GM12872 (cell line): ENCODE measurements around the gene BBIP1.

Experiments
- TF ChIP-seq, protein P1 (sequence below): IDR thresholded peaks from 3 replicates; pipeline ENCODE4 v1.5.1; 2011; ENCODE audit warnings: low read depth, mild to moderate bottlenecking, low read length, moderate library complexity; ENCODE audit not compliant: insufficient read depth

Gene BBIP1

DNA sequence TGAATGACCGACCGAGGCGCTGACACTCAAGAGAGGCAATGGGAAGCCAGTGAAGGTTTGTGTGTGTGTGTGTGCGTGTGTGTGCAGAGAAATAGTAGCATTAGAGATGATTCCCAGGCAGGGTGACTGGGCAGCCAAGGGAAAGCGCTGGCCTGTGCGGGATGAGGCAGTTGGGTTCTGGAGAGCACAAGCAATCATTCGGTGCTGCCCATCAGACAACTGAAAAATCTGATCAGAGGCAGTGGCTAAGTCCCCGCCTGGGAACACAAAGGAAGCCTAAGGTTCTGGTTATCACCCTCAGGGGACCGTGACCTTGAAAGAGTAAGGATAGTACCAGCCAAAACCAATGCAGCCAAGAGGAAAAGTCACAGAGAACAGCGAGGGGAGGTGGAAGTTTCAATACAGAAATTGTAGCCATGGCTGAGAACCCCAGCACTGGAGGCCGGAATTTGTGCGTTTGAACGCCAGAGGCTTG, 48.1 kb downstream of the BBIP1 start:
- TF ChIP-seq, protein P1, sequence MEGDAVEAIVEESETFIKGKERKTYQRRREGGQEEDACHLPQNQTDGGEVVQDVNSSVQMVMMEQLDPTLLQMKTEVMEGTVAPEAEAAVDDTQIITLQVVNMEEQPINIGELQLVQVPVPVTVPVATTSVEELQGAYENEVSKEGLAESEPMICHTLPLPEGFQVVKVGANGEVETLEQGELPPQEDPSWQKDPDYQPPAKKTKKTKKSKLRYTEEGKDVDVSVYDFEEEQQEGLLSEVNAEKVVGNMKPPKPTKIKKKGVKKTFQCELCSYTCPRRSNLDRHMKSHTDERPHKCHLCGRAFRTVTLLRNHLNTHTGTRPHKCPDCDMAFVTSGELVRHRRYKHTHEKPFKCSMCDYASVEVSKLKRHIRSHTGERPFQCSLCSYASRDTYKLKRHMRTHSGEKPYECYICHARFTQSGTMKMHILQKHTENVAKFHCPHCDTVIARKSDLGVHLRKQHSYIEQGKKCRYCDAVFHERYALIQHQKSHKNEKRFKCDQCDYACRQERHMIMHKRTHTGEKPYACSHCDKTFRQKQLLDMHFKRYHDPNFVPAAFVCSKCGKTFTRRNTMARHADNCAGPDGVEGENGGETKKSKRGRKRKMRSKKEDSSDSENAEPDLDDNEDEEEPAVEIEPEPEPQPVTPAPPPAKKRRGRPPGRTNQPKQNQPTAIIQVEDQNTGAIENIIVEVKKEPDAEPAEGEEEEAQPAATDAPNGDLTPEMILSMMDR = no peak

DNA sequence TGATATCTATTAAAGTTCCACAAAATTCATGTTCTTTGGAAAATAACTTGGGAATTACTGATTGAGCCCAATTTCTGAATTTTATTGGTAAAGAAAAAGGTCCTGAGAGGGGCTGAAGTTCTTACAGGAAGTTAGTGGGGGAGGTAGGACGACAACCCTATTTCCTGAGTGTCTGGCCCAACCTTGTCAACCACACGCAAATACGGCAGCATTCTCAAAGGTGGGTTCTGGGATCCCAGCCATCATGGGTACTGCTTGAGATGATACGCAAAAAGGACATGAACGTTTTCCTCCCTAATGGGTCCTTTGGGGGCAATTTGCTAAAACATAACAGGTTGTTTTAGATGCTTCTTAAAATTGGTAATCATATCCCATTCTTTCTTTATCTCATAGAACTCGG, 50.0 kb downstream of the BBIP1 start:
- TF ChIP-seq, protein P1 = no peak

DNA sequence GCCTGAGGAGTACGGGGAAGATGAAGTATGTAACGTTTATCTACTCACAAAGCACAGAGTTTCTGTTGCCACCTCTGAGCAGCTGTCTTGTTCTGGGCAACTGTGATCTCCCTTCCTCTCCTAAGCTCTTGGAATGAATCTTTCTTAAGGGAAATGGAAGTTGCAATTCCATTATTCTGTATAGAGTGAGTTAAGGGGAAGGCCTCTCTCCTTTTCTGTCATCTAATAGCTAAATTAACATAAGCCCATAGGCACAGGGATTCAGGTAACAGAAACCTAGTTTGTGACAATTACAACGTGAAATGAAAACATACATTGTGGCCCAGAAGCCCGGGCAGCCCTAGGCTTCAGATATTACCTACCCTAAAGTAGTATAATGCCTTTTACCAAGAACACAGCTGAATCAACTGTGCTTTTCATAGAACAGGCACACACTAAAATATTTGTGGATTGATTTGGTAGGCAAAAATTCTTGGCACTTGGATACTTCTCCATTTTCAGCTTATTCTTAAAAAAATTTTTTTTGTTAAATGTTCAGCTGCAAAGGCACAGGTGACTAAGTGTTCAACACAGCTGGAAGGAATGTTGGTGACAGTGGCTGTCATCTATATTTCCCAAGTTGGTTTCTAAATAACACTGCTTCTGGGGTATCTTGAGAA, 51.0 kb downstream of the BBIP1 start:
- TF ChIP-seq, protein P1 = no peak

DNA sequence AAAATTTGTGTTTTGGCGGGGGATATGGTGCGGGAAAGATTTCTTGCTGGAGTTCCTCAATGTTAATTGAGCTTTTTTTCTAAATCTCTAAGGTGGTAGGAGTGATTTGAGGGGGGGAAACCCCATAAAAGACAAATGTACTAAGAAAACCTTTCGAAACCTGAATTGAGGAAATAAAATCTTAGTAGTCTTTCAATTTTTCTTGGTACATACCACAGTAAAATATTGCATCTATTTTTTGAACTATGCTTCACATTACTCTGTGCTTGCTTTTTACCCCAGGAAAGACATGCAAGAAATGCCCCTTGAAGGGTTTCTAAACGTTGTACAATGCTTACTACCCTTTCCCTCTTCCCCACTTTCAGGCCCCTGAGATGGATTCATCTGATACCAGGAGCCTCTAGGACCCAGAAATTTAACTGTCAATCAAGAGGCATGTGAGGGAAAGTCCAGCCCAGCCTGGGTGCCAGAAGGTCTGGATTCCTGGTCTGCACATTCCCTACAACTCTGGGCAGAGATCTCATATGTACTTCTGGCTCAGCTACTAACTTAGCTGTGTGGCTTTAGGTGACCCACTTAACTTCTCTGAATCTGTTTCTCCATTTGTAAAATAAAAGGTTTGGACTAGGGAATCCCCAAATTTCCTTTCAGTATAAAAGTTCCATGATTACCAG, 53.0 kb downstream of the BBIP1 start:
- TF ChIP-seq, protein P1 = no peak

DNA sequence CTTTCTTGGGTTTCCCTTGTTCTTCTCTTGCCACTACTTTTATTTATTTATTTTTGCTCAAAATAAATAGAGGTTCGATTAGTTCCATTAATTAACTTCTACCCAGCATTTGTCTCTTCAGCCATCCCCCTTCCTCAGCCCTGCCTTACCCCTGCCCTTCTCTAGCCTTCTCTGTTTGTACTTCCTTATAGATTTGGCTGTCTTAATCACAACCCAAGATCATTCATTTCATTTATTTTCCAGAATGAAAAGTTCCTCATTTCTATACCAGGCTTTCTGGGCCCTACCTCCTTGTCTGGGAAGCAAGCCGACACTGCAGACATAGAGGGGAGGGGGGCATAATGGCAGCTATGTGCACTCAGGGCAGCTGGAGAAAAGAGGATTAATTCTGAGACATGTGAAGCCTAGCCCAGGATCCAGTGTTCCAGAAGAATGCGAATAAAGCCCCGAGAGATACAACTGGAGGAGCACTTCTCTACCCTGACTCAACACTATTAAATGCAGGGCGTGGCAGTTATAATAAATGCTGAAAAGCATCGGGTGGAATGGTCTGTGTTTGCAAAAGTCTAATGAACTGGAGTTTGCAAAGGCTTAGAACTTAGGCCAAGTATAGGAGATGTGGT, 53.7 kb downstream of the BBIP1 start:
- TF ChIP-seq, protein P1 = no peak

DNA sequence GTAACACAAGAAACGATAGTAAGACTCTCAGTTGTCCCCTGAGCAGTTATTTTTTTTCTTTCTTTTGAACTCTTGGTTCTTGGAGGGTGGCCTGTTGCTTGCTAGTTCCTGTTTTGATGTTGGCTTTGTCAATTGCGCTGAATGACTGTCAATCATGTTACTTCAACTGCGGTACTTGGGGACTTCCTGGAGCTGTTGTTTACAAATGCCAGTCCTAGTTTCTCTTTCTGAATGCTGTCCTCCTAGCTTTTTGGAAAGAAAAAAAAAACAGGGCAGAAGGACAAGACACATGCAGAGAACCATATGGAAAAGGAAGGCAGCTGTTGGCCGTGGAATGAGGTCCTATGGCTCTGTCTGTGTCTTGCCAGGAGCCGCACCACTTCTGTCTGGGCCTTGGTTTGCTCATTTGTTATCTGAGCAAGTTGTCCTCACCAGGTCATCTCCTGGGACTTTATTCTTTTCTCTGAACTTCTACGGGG, 54.3 kb downstream of the BBIP1 start:
- TF ChIP-seq, protein P1 = no peak

DNA sequence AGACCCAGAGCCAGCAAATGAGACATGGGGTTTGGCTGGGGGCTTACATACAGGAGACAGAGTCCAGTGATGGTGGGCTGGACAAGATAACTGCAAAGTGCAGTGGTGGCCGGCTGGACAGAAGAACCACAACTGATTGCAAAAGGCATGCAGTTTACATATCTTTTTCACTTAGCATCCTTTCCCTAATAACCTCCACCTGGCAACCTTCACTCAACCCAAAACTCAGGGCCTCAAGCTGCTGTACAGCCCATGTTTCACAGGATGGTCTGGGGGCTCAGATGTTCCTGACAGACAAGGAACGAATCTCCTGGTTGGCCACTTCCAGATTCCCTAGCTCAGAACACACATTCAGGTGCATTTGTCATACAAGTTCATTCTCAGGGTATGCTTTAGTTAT, 55.0 kb downstream of the BBIP1 start:
- TF ChIP-seq, protein P1 = no peak
